Activated B cell treated with CpG ODN at 0.5 μM for 24 hours (primary cell): ENCODE data around the gene CELSR1. TPM values are rescaled to one million over a fixed set of nuclear protein-coding genes. Genes with fewer than 3 reads are reported as not detected.
"Not testable (repeated sequence)": the region's sequence is repeated elsewhere in the genome, so short reads cannot be mapped to it uniquely, and the experiment has no call there.

Source experiments
- ATAC-seq: fragments of 200-7000 bp; cut with Tn5 transposase; one replicate; pipeline ENCODE4 v1.10.0; 2021; ENCODE audit warnings: low read depth, mild to moderate bottlenecking, moderate library complexity
- CTCF ChIA-PET: fragments of 350-600 bp; sonication (Branson Sonifier 250); formaldehyde crosslinking; loops from one replicate; lab custom pipeline; 2021; ENCODE audit warnings: antibody characterized with exemption; lab: Charles Lee
- POLR2A ChIA-PET: fragments of 350-600 bp; sonication (Branson Sonifier 250); formaldehyde crosslinking; loops from one replicate; lab custom pipeline; 2021; ENCODE audit warnings: antibody characterized with exemption; lab: Charles Lee
- DNase-seq: peaks from one replicate; pipeline ENCODE4 v3.0.0; 2022
- H3K27ac Mint-ChIP-seq: one replicate; pipeline ENCODE4 v1.8.0; 2020; ENCODE audit warnings: mixed read lengths
- H3K27me3 Mint-ChIP-seq: one replicate; pipeline ENCODE4 v1.8.0; 2021; ENCODE audit warnings: mixed read lengths
- H3K36me3 Mint-ChIP-seq: one replicate; pipeline ENCODE4 v1.8.0; 2021; ENCODE audit warnings: low read depth, mixed read lengths
- H3K4me1 Mint-ChIP-seq: one replicate; pipeline ENCODE4 v1.8.0; 2021; ENCODE audit warnings: mixed read lengths
- H3K4me3 Mint-ChIP-seq: one replicate; pipeline ENCODE4 v1.8.0; 2020; ENCODE audit warnings: mild to moderate bottlenecking, mixed read lengths
- H3K9me3 Mint-ChIP-seq: one replicate; pipeline ENCODE4 v1.8.0; 2020; ENCODE audit warnings: mixed read lengths
- CTCF ChIP-seq: fragments of 200-600 bp; IDR thresholded peaks from one replicate; pipeline ENCODE4 v1.8.0; 2022; ENCODE audit warnings: antibody characterized with exemption, mild to moderate bottlenecking
- intact Hi-C: fragments of 100-400 bp; cut with micrococcal nuclease; formaldehyde crosslinking; loops from one replicate; pipeline ENCODE4 v1.15.1; 2024
- total RNA-seq: library from RNA; stranded (reverse); gene quantifications from 2 replicates; pipeline ENCODE4 v1.2.3, GENCODE V29; 2022

Gene CELSR1
- total RNA-seq, 1 donor from 2014 or later, result 12.3 TPM

GRCh38 chr22:46401370-46401769 is 136.1 kb downstream of the CELSR1 start:
- Mint-ChIP-seq H3K27ac (no peak overlapping the region), H3K36me3 (peaks cover 31% of the 10 kb centered on the region), H3K4me1 (no peaks in the 10 kb centered on the region), H3K27me3 (no peaks in the 10 kb centered on the region), H3K4me3 (no peak overlapping the region), H3K9me3 (no peaks in the 10 kb centered on the region)
- ATAC-seq, result no peak
- no peak for TF ChIP-seq CTCF
- DNase-seq, result no peak
- ChIA-PET POLR2A (no interaction called here), CTCF (no interaction called here)
- intact Hi-C loops, result no loop called here

GRCh38 chr22:46399251-46400024 is 138.0 kb downstream of the CELSR1 start:
- Mint-ChIP-seq H3K4me1 (no peaks in the 10 kb centered on the region), H3K36me3 (peaks cover 38% of the 10 kb centered on the region), H3K27ac (no peak overlapping the region), H3K9me3 (no peaks in the 10 kb centered on the region), H3K4me3 (no peak overlapping the region), H3K27me3 (no peaks in the 10 kb centered on the region)
- POLR2A ChIA-PET, result no interaction called here
- ATAC-seq (no peak), DNase-seq (no peak)
- TF ChIP-seq CTCF, result no peak
- intact Hi-C loops, result no loop called here
- CTCF ChIA-PET, result no interaction called here

GRCh38 chr22:46397951-46398350 is 139.5 kb downstream of the CELSR1 start:
- Mint-ChIP-seq H3K27ac (no peak overlapping the region), H3K27me3 (no peaks in the 10 kb centered on the region), H3K4me3 (no peak overlapping the region), H3K9me3 (no peaks in the 10 kb centered on the region), H3K4me1 (no peaks in the 10 kb centered on the region), H3K36me3 (peaks cover 42% of the 10 kb centered on the region)
- POLR2A ChIA-PET, result no interaction called here
- ATAC-seq (no peak), DNase-seq (no peak)
- no peak for TF ChIP-seq CTCF
- CTCF ChIA-PET, result no interaction called here
- intact Hi-C loops, result no loop called here

GRCh38 chr22:46397514-46397913 is 139.9 kb downstream of the CELSR1 start:
- intact Hi-C loops, result no loop called here
- DNase-seq, result no peak
- Mint-ChIP-seq H3K27me3 (no peaks in the 10 kb centered on the region), H3K4me1 (no peaks in the 10 kb centered on the region), H3K9me3 (no peaks in the 10 kb centered on the region), H3K27ac (no peak overlapping the region), H3K36me3 (peaks cover 44% of the 10 kb centered on the region), H3K4me3 (no peak overlapping the region)
- ChIA-PET CTCF (no interaction called here), POLR2A (no interaction called here)
- no peak for ATAC-seq
- TF ChIP-seq CTCF, result no peak

GRCh38 chr22:46397049-46397448 is 140.4 kb downstream of the CELSR1 start:
- H3K9me3 Mint-ChIP-seq, DNase-seq, H3K27me3 Mint-ChIP-seq, H3K4me1 Mint-ChIP-seq, H3K27ac Mint-ChIP-seq, POLR2A ChIA-PET, ATAC-seq, H3K4me3 Mint-ChIP-seq, intact Hi-C loops, CTCF ChIA-PET: not testable (repeated sequence)
- peaks cover 46% of the 10 kb centered on the region for H3K36me3 Mint-ChIP-seq
